IgD-negative memory B cell (primary cell): ENCODE measurements around the gene DGAT2L6. TPM values are rescaled to one million over a fixed set of nuclear protein-coding genes. Genes with fewer than 3 reads are reported as not detected.
"Not testable (repeated sequence)": the region's sequence is repeated elsewhere in the genome, so short reads cannot be mapped to it uniquely, and the experiment has no call there.

ENCODE experiments used
- H3K27ac Mint-ChIP-seq, 3 donors: one replicate each; pipeline ENCODE4 v1.8.0; 2020 to 2022; ENCODE audit warnings: mild to moderate bottlenecking in 3 of 3, mixed read lengths in 3 of 3, moderate library complexity in 1 of 3
- H3K27me3 Mint-ChIP-seq: one replicate; pipeline ENCODE4 v1.8.0; 2021; ENCODE audit warnings: mixed read lengths
- H3K36me3 Mint-ChIP-seq: one replicate; pipeline ENCODE4 v1.8.0; 2020; ENCODE audit warnings: mild to moderate bottlenecking, mixed read lengths
- H3K4me1 Mint-ChIP-seq, 3 donors: one replicate each; pipeline ENCODE4 v1.8.0; 2020 to 2022; ENCODE audit warnings: mixed read lengths in 3 of 3, mild to moderate bottlenecking in 1 of 3
- H3K4me3 Mint-ChIP-seq, 4 donors: one replicate each; pipeline ENCODE4 v1.8.0; 2020 to 2022; ENCODE audit warnings: mild to moderate bottlenecking in 4 of 4, mixed read lengths in 4 of 4, moderate library complexity in 3 of 4
- H3K9me3 Mint-ChIP-seq, 3 donors: one replicate each; pipeline ENCODE4 v1.8.0; 2020 to 2021; ENCODE audit warnings: mixed read lengths in 3 of 3, mild to moderate bottlenecking in 1 of 3
- polyA plus RNA-seq: library from polyadenylated mRNA; unstranded; fragments of 300-500 nt; fragmentation: Illumina TruSeq; gene quantifications from one replicate; pipeline ENCODE4 v1.2.3, GENCODE V29; 2021

DGAT2L6 gene
- polyA plus RNA-seq, 1 donor from 2014 or later: not detected

DNA sequence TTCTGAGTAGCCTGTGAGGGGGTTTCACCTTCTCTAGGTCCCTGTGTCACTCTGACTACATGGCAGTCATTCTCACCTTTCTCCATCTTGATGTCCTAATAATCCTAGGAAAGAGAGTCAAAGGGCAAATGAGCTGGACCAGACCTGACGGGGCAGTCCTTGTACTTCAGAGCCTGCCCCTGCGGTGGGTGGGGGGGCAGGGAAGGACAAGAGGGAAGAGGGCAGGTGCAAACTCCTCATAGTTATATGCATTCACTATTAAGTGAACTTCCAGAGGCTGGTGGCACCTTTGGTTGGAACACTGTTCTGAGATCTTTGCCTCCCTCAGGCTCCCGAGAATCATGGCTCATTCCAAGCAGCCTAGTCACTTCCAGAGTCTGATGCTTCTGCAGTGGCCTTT, 57.1 kb downstream of the DGAT2L6 start, which contains the start of gene AWAT1:
AWAT1 (plus strand) TSS at position 301 of the 400 bp plus-strand sequence; CDS start at position 342, 41 bp downstream.
- H3K4me3 Mint-ChIP-seq: no peak within 1 kb of the TSS
- H3K9me3 Mint-ChIP-seq: no peaks in the 10 kb centered on the region
- no peaks in the 10 kb centered on the region for H3K36me3 Mint-ChIP-seq
- peak within 1 kb of the TSS in 1 of 3 donors; percentile 16 for H3K27ac Mint-ChIP-seq
- H3K4me1 Mint-ChIP-seq: no peaks in the 10 kb centered on the region
- no peaks in the 10 kb centered on the region for H3K27me3 Mint-ChIP-seq

DNA sequence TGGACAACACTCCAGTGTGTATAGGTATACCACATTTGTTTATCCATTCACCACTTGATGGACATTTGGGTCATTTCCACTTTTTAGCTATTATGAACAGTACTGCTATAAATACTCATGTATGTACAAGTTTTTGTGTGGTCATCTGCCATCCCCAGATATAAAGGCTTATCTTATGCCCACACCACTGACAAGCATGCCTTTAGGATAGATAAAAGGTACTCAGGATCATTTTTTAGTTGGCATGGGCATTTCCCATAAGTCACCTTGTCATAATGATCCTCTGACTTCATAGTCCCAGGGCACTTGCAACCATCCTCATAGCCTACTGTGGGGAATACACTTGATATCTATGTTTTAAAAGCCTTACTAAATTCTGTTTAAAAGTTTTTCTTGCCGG, 63.5 kb downstream of the DGAT2L6 start:
- Mint-ChIP-seq H3K9me3 (no peaks in the 10 kb centered on the region), H3K4me3 (no peak overlapping the region), H3K36me3 (peaks cover 1% of the 10 kb centered on the region), H3K4me1 (no peaks in the 10 kb centered on the region), H3K27me3 (no peaks in the 10 kb centered on the region), H3K27ac (peak overlapping the region in 1 of 3 donors; percentile 53)

DNA sequence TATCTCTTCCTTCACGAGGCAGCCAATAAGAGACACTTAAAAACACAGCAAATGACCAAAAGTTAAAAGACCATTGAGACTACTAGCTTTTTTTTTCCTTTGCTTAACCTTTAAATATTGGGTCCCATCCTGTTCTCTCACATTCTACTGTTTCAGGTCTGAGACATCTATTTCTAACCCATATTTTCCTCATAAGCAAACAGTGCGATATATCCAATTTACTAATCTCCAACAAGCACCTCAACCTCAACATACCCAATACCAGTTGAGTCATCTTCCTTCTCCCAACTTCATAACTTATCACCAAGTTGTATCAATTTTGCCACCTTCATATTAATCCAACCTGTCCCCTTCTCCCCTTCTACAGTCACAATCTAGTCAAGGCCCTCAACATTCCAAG, 64.2 kb downstream of the DGAT2L6 start:
- Mint-ChIP-seq H3K36me3 (peaks cover 1% of the 10 kb centered on the region), H3K27me3 (no peaks in the 10 kb centered on the region), H3K9me3 (no peaks in the 10 kb centered on the region), H3K4me1 (no peaks in the 10 kb centered on the region), H3K27ac (no peak overlapping the region), H3K4me3 (no peak overlapping the region)

DNA sequence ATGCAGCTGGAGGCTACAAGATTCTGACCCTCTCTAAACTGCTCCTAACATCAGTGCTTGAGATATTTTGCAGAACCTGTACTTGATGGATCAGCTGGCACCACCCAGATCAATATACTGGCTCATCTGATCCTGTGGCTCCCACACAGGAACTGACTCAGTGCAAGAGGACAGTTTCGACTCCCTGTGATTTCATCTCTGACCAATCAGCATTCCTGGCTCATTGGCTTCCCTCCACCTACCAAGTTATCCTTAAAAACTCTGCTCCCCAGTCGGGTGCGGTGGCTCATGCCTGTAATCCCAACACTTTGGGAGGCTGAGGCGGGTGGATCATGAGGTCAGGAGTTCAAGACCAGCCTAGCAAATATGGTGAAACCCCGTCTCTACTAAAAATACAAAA, 66.3 kb downstream of the DGAT2L6 start:
- not testable (repeated sequence) for H3K4me3 Mint-ChIP-seq, H3K27ac Mint-ChIP-seq, H3K9me3 Mint-ChIP-seq, H3K4me1 Mint-ChIP-seq, H3K36me3 Mint-ChIP-seq, H3K27me3 Mint-ChIP-seq

DNA sequence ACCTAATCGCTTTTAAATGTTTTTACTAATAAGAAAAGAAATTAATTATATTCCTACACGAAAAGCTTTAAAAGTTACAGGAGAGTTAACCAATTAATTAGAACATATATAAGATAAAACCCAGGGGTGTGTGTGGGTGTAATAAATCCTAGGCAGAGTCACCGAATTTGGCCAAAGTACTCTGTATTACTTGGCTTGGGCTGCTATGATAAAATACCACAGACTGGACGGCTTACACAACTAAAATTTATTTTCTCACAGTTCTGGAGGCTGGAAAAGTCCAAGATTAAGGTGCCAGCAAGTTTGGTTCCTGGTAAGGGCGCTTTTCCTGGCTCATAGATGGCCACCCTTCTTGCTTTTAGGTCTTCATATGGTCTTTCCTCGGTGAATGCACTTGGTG, 67.6 kb downstream of the DGAT2L6 start:
- H3K4me3 Mint-ChIP-seq: no peak overlapping the region
- no peaks in the 10 kb centered on the region for H3K4me1 Mint-ChIP-seq
- H3K27ac Mint-ChIP-seq: no peak overlapping the region
- no peaks in the 10 kb centered on the region for H3K27me3 Mint-ChIP-seq
- peaks cover 1% of the 10 kb centered on the region for H3K36me3 Mint-ChIP-seq
- no peaks in the 10 kb centered on the region for H3K9me3 Mint-ChIP-seq

DNA sequence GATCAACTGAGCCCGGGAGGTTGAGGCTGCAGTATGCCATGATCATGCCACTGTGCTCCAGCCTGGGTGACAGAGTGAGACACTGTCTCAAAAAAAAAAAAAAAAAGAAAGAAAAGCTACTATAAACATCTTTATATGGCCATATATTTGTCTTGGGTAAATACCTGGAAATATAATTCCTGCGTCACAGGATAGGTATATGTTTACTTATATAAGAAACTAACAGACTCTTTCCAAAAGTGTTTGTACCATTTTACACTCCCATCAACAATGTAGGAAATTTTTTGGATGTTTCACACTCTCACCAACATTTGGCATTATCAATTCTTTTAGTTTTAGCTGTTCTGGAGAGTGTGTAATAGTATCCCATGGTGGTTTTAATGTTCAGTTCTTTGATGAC, 70.0 kb downstream of the DGAT2L6 start:
- no peaks in the 10 kb centered on the region for H3K9me3 Mint-ChIP-seq
- H3K27ac Mint-ChIP-seq: no peak overlapping the region
- H3K36me3 Mint-ChIP-seq: peaks cover 1% of the 10 kb centered on the region
- H3K4me1 Mint-ChIP-seq: no peaks in the 10 kb centered on the region
- H3K27me3 Mint-ChIP-seq: no peaks in the 10 kb centered on the region
- no peak overlapping the region for H3K4me3 Mint-ChIP-seq

DNA sequence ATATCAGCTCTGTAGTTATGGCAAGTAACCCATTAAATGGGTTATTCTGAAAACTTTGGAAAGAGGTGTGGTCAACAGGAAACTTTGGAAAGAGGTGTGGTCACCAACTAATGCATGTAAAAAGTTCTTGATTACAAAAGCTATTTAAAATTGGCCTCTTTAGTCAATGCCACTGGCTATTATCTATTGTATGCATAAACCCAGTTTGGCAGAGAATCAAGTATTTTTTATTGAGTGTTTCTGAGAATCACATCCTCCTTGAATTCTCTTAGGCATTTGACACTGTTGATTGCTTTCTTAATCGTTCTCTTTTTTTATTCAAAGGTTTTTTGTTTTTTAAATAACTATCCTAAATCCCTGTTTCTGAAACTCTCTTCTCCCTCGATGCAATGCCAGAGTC, 75.2 kb downstream of the DGAT2L6 start:
- H3K4me3 Mint-ChIP-seq: no peak overlapping the region
- no peaks in the 10 kb centered on the region for H3K27me3 Mint-ChIP-seq
- H3K27ac Mint-ChIP-seq: no peak overlapping the region
- no peaks in the 10 kb centered on the region for H3K4me1 Mint-ChIP-seq
- H3K9me3 Mint-ChIP-seq: no peaks in the 10 kb centered on the region
- no peaks in the 10 kb centered on the region for H3K36me3 Mint-ChIP-seq

DNA sequence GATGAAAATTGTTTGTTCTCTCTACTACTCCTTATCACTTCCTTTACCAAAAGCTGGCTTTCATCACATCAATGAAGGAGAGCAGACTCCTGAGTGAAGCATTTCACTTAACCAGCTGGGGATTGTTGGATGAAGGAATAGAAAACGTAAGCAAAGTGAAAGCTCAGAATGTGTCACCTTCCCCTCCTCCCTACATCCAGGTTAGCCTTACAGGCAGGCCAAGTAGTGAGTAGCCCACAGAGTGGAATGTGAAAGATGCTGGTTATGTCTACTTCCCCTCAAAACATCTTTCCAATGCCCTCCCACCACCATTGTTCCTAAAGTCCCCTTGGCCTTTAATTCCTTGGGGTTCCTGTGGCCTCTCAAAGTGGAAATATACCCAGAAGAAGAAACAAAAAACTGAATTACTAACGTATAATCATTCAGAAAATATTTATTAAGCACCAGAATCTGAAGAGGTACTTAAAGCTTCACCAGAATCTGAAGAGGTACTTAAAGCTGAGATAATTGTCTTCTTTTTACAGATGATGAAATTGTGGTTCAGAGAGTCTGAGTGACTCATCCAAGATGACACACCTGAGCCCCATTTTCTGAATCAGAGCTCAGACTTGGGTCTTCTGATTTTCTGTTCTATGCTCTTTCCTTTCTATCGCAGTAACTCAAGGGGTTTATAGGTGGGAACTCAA, 76.2 kb downstream of the DGAT2L6 start:
- Mint-ChIP-seq H3K36me3 (no peaks in the 10 kb centered on the region), H3K4me3 (no peak overlapping the region), H3K4me1 (no peaks in the 10 kb centered on the region), H3K9me3 (no peaks in the 10 kb centered on the region), H3K27ac (no peak overlapping the region), H3K27me3 (no peaks in the 10 kb centered on the region)

DNA sequence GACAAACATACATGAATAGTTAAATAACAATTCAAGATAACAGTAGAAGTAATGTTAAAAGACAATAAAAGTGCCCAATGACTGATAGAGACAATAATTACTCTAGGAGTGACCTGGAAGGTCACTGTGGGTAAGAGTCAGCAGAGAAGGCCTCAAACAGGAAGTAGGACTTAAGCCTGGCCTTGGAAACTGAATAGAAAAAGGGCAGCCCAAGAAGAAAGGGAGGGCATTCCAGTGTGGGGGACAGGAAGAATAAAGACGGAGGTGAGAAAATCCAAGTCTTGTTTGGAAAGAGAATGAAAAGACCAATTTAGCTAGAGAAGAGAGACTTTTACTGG, 76.7 kb downstream of the DGAT2L6 start:
- Mint-ChIP-seq H3K4me3 (no peak overlapping the region), H3K27me3 (no peaks in the 10 kb centered on the region), H3K9me3 (no peaks in the 10 kb centered on the region), H3K4me1 (no peaks in the 10 kb centered on the region), H3K27ac (no peak overlapping the region), H3K36me3 (no peaks in the 10 kb centered on the region)

DNA sequence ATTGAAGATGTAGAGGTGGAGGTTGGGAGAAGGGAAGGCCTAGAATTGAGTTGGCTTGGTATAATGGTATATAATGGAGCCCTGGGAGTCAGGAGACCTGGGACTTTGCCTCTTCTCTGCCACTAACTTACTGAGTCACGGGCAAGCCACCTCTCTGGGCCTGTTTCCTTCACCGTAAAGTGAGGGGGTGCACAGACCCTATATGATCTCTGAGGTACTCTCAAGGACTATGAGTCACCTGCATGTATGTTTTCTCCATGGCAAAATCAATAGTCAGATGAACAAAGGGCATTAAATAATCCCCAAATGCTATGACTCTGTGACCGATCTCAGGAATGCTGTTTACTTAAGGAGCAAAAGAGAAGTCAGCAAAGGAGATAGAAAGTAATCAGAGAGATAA, 77.6 kb downstream of the DGAT2L6 start:
- Mint-ChIP-seq H3K4me3 (no peak overlapping the region), H3K36me3 (no peaks in the 10 kb centered on the region), H3K27ac (peak overlapping the region in 1 of 3 donors; percentile 14)

More for the DNA sequence above, 77.6 kb downstream of the DGAT2L6 start:
- Mint-ChIP-seq H3K27me3 (no peaks in the 10 kb centered on the region), H3K9me3 (no peaks in the 10 kb centered on the region), H3K4me1 (no peaks in the 10 kb centered on the region)

Other genes with a start within 250 kb of the DGAT2L6 start
- gene AWAT2, start 127.5 kb upstream of the DGAT2L6 start, polyA plus RNA-seq: not detected
- not detected for gene OTUD6A, start 115.0 kb upstream of the DGAT2L6 start, polyA plus RNA-seq
- 47.5 TPM for gene IGBP1, start 44.0 kb upstream of the DGAT2L6 start, polyA plus RNA-seq
- gene AWAT1, start 57.2 kb downstream of the DGAT2L6 start, polyA plus RNA-seq: not detected
- not detected for gene P2RY4, start 82.7 kb downstream of the DGAT2L6 start, polyA plus RNA-seq
- not detected for gene ARR3, start 90.9 kb downstream of the DGAT2L6 start, polyA plus RNA-seq
- not detected for gene RAB41, start 104.7 kb downstream of the DGAT2L6 start, polyA plus RNA-seq
- 24.0 TPM for gene PDZD11, start 112.4 kb downstream of the DGAT2L6 start, polyA plus RNA-seq
- not detected for gene KIF4A, start 112.6 kb downstream of the DGAT2L6 start, polyA plus RNA-seq
- not detected for gene GDPD2, start 245.8 kb downstream of the DGAT2L6 start, polyA plus RNA-seq